NB4 (cell line): ENCODE measurements around the gene SCNN1B.

ENCODE experiments used
- MYC ChIP-seq: IDR thresholded peaks from 2 replicates; pipeline ENCODE4 v1.6.1; 2011; ENCODE audit warnings: low read depth, low read length
- POLR2A ChIP-seq: IDR thresholded peaks from 2 replicates; pipeline ENCODE4 v1.6.1; 2011; ENCODE audit warnings: mild to moderate bottlenecking; ENCODE audit not compliant: insufficient read length; ENCODE audit errors: extremely low read depth
- TF ChIP-seq, protein P1 (sequence below): IDR thresholded peaks from 2 replicates; pipeline ENCODE4 v1.6.1; 2011; ENCODE audit warnings: low read depth, low read length
- TF ChIP-seq, protein P2 (sequence below): IDR thresholded peaks from one replicate; pipeline ENCODE4 v1.5.1; 2012; ENCODE audit warnings: low read depth, low read length

DNA sequence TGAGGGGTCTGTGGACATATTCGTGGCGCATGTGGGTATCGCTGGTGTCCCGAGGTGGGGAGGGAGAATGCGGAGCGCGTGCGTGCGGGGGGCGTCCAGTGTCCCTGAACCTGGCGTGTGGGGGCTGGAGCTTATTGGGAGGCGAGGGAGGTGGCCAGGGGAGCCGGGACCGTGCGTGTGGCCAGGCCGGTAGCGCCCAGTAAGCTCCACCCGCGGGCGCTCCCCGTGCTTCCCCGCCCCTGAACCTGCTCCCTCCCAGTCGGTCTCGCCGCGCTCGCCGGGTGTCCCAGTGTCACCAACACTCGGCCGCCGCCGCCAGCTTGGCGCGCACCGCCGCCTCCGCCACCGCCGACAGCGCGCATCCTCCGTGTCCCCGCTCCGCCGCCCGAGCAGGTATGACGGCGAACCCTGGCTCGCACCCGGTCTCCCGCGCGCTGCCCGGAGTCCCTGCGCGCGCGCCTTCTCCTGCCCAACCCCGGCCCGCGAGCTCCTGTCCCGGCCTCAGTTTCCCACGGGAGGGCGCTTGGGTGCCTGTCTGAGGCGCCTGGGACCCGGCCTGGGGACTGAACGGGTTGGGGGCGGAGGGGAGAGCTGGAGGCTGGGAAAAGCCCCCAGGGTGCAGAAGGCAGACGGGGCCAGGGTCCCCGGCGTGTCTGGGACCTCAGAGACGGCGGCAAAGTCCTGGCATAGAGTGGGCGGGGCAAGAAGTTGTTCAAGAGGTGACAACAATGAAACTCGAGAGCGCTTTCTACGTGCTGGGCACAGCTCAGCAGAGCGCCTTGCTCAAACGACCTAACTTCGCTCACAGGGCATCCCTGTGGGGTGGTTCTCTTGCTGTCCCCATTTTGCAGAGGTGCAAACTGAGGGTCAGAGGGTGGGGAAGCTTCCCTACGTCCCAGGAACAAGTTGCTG lies at the start of gene SCNN1B:
- TF ChIP-seq POLR2A: no peak
- TF ChIP-seq, protein P1, sequence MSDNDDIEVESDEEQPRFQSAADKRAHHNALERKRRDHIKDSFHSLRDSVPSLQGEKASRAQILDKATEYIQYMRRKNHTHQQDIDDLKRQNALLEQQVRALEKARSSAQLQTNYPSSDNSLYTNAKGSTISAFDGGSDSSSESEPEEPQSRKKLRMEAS: no peak
- TF ChIP-seq, protein P2, sequence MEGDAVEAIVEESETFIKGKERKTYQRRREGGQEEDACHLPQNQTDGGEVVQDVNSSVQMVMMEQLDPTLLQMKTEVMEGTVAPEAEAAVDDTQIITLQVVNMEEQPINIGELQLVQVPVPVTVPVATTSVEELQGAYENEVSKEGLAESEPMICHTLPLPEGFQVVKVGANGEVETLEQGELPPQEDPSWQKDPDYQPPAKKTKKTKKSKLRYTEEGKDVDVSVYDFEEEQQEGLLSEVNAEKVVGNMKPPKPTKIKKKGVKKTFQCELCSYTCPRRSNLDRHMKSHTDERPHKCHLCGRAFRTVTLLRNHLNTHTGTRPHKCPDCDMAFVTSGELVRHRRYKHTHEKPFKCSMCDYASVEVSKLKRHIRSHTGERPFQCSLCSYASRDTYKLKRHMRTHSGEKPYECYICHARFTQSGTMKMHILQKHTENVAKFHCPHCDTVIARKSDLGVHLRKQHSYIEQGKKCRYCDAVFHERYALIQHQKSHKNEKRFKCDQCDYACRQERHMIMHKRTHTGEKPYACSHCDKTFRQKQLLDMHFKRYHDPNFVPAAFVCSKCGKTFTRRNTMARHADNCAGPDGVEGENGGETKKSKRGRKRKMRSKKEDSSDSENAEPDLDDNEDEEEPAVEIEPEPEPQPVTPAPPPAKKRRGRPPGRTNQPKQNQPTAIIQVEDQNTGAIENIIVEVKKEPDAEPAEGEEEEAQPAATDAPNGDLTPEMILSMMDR: no peak
- no peak for TF ChIP-seq MYC
